ENCODE data around the gene TASL. TPM values are rescaled to one million over a fixed set of nuclear protein-coding genes. Genes with fewer than 3 reads are reported as not detected.

Gene TASL
- total and polyA plus RNA-seq, 2 donors (not counting 1 experiment from before 2014, with no cell fraction given): not detected

DNA sequence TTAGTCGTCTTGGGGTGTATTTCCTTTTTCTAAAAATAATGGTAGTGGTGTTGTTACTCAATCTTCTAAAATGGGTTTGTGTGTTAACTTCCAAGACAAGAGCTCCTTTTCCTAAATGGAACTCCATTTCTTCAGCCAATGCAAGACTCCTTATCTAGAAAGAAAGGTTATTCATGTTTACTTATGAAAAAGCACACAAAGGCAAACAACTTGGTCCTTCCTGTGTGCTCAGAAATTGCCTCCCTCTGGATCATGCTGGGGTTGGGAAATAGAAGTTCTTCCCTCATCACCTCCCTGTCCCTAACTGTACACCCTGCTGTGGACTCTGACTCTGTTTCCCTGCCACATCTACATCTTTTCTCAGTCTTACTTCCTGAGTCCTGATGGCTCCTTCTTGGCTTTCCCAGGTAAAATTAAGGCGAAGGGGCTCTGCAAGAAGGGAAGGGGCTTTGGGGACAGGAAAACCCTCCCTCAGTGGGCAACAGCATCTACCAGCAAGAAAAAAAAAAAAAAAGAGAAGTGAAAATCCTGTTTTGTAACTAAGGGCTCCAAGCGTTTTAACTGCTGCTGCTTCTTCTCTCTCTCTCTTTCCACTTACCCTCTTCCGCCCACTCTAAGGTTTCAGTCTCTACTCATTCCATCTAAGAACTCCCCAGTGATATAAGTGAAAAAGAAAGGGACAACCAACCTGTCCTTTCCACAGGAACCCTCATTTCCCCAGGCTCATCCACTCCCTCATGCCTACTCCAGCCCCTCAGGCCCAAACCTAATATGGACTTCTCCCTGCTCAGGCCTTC lies 19.8 kb upstream of the TASL start:
- Histone ChIP-seq H3K27me3 (ENCODE audit: control insufficient read depth, insufficient read depth, low read length) (no peaks in the 10 kb centered on the region), H3K9ac (ENCODE audit: insufficient read depth, low read length) (no peak overlapping the region), H2AFZ (ENCODE audit: low read length) (no peak overlapping the region), H3K27ac (ENCODE audit: insufficient read depth, low read length) (no peak overlapping the region), H3K36me3 (ENCODE audit: control insufficient read depth, insufficient read depth, low read length) (no peaks in the 10 kb centered on the region), H3K4me1 (ENCODE audit: control insufficient read depth, extremely low read depth, insufficient read depth, low read length) (no peaks in the 10 kb centered on the region), H3K79me2 (ENCODE audit: control insufficient read depth, insufficient read depth, low read length) (no peaks in the 10 kb centered on the region), H3K4me3 (replicated peaks in 1 of 4; ENCODE audit: control extremely low read depth in 1 of 4, insufficient read depth in 1 of 4, low read depth in 3 of 4, low read length in 4 of 4) (no peak overlapping the region), H3K9me3 (ENCODE audit: control insufficient read depth, insufficient read depth, low read depth, low read length) (no peaks in the 10 kb centered on the region), H4K20me1 (ENCODE audit: control insufficient read depth, extremely low read depth, insufficient read depth, low read length) (no peaks in the 10 kb centered on the region), H3K4me2 (ENCODE audit: extremely low read depth, insufficient read depth, low read length) (no peak overlapping the region)
- TF ChIP-seq, protein P1, sequence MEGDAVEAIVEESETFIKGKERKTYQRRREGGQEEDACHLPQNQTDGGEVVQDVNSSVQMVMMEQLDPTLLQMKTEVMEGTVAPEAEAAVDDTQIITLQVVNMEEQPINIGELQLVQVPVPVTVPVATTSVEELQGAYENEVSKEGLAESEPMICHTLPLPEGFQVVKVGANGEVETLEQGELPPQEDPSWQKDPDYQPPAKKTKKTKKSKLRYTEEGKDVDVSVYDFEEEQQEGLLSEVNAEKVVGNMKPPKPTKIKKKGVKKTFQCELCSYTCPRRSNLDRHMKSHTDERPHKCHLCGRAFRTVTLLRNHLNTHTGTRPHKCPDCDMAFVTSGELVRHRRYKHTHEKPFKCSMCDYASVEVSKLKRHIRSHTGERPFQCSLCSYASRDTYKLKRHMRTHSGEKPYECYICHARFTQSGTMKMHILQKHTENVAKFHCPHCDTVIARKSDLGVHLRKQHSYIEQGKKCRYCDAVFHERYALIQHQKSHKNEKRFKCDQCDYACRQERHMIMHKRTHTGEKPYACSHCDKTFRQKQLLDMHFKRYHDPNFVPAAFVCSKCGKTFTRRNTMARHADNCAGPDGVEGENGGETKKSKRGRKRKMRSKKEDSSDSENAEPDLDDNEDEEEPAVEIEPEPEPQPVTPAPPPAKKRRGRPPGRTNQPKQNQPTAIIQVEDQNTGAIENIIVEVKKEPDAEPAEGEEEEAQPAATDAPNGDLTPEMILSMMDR (conservative IDR thresholded peaks at IDR 0.05 in 1 of 2, IDR thresholded peaks at IDR 0.05 in 1 of 2; ENCODE audit: low read depth in 1 of 2, low read length in 2 of 2): no peak
- no peak for TF ChIP-seq EZH2 (IDR thresholded peaks at IDR 0.05; ENCODE audit: low read length, missing control alignments)
- no peak for DNase-seq (ENCODE audit: low read depth in 2 of 2)

DNA sequence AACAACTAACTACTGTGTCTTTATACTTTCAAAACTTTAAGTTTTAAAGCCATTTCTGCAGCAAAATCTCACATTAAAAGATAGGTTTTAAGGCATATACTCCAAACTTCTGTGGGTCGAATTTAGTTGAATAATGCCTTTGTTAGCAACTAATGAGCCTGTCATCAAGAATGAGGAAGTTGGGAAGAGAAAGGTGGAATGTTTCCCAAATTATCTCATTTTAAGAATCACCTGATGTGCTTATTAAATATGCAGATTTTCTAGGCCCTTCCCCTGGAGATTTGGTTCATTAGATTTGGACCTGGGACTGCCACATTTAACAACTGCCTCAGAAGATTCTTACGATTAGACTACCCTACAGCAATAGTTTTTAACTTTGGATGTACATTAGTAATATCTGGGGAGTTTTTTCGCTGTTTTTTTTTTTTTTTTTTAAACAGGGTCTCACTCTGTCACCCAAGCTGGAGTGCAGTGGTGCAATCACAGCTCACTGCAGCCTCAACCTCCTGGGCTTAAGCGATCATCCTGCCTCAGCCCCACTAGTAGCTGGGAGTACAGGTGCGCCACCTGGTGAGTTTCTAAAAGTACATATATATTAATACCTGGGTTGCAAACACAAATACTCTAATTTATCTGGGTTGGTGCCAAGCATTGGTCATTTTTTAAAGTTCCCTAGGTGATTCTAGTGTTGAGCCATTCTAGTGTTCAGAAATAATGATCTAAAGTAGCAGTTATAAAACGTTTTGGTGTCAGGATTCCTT lies 16.1 kb upstream of the TASL start:
- H3K79me2 ChIP-seq (ENCODE audit: control insufficient read depth, insufficient read depth, low read length): no peaks in the 10 kb centered on the region
- no peaks in the 10 kb centered on the region for H3K27me3 ChIP-seq (ENCODE audit: control insufficient read depth, insufficient read depth, low read length)
- no peak overlapping the region for H3K9ac ChIP-seq (ENCODE audit: insufficient read depth, low read length)
- H3K9me3 ChIP-seq (ENCODE audit: control insufficient read depth, insufficient read depth, low read depth, low read length): no peaks in the 10 kb centered on the region
- no peak overlapping the region for H3K4me2 ChIP-seq (ENCODE audit: extremely low read depth, insufficient read depth, low read length)
- no peak overlapping the region for H2AFZ ChIP-seq (ENCODE audit: low read length)
- no peak overlapping the region for H3K27ac ChIP-seq (ENCODE audit: insufficient read depth, low read length)
- DNase-seq (ENCODE audit: low read depth in 2 of 2): no peak
- TF ChIP-seq EZH2 (IDR thresholded peaks at IDR 0.05; ENCODE audit: low read length, missing control alignments): no peak
- TF ChIP-seq, protein P1 (conservative IDR thresholded peaks at IDR 0.05 in 1 of 2, IDR thresholded peaks at IDR 0.05 in 1 of 2; ENCODE audit: low read depth in 1 of 2, low read length in 2 of 2): no peak
- no peak overlapping the region for H3K4me3 ChIP-seq (replicated peaks in 1 of 4; ENCODE audit: control extremely low read depth in 1 of 4, insufficient read depth in 1 of 4, low read depth in 3 of 4, low read length in 4 of 4)
- no peaks in the 10 kb centered on the region for H3K4me1 ChIP-seq (ENCODE audit: control insufficient read depth, extremely low read depth, insufficient read depth, low read length)
- H3K36me3 ChIP-seq (ENCODE audit: control insufficient read depth, insufficient read depth, low read length): no peaks in the 10 kb centered on the region
- no peaks in the 10 kb centered on the region for H4K20me1 ChIP-seq (ENCODE audit: control insufficient read depth, extremely low read depth, insufficient read depth, low read length)

DNA sequence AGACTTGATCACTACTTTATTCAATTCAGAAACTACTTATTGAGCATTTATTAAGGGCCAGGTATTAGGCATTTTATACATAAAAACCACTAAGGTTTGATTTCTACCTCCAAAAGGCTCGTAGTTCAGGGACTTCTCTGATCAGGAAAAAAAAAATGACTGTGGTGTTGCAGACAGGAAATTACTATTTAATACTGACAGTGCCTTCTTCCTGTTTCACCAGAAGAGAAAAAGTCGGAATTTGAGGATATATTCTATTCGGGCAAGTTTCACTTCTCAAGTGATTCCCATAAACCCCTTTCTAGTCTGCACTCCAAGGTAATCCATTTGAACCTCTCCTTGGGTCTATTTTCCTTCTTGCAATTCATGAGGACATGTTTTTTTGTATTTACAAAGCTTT lies 15.3 kb upstream of the TASL start:
- Histone ChIP-seq H3K27me3 (ENCODE audit: control insufficient read depth, insufficient read depth, low read length) (no peaks in the 10 kb centered on the region), H3K4me3 (replicated peaks in 1 of 4; ENCODE audit: control extremely low read depth in 1 of 4, insufficient read depth in 1 of 4, low read depth in 3 of 4, low read length in 4 of 4) (no peak overlapping the region), H4K20me1 (ENCODE audit: control insufficient read depth, extremely low read depth, insufficient read depth, low read length) (no peaks in the 10 kb centered on the region), H3K27ac (ENCODE audit: insufficient read depth, low read length) (no peak overlapping the region), H3K79me2 (ENCODE audit: control insufficient read depth, insufficient read depth, low read length) (no peaks in the 10 kb centered on the region), H3K4me2 (ENCODE audit: extremely low read depth, insufficient read depth, low read length) (no peak overlapping the region), H2AFZ (ENCODE audit: low read length) (no peak overlapping the region), H3K9me3 (ENCODE audit: control insufficient read depth, insufficient read depth, low read depth, low read length) (no peaks in the 10 kb centered on the region), H3K36me3 (ENCODE audit: control insufficient read depth, insufficient read depth, low read length) (no peaks in the 10 kb centered on the region), H3K9ac (ENCODE audit: insufficient read depth, low read length) (no peak overlapping the region), H3K4me1 (ENCODE audit: control insufficient read depth, extremely low read depth, insufficient read depth, low read length) (no peaks in the 10 kb centered on the region)
- no peak for TF ChIP-seq EZH2 (IDR thresholded peaks at IDR 0.05; ENCODE audit: low read length, missing control alignments)
- TF ChIP-seq, protein P1 (conservative IDR thresholded peaks at IDR 0.05 in 1 of 2, IDR thresholded peaks at IDR 0.05 in 1 of 2; ENCODE audit: low read depth in 1 of 2, low read length in 2 of 2): no peak
- DNase-seq (ENCODE audit: low read depth in 2 of 2): no peak
